ENCODE results near the gene ZDHHC4.
A peak's percentile ranks its signal among the peaks of the same experiment; 100 is the strongest.
"Not testable (repeated sequence)": the region's sequence is repeated elsewhere in the genome, so short reads cannot be mapped to it uniquely, and the experiment has no call there.

ZDHHC4 gene

DNA sequence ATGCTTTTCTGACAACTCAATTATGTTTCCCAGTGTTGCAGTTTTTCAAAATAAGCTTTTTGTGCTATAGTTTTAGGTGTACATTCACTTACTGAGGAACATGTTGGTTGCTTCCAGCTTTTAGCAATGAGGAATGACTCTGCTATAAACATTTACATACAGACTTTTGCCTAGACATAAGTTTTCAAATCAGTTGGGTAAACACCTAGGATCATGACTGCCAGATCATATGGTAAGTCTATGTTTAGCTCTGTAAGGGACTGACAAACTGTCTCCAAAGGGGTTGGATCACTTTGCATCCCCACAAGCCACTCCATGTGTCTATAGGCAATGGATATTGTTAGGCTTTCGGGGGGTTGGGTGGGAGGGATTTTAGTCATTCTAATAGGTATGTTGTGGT lies 15.1 kb upstream of the ZDHHC4 start:
- ATAC-seq (no peak), DNase-seq (no peak)

DNA sequence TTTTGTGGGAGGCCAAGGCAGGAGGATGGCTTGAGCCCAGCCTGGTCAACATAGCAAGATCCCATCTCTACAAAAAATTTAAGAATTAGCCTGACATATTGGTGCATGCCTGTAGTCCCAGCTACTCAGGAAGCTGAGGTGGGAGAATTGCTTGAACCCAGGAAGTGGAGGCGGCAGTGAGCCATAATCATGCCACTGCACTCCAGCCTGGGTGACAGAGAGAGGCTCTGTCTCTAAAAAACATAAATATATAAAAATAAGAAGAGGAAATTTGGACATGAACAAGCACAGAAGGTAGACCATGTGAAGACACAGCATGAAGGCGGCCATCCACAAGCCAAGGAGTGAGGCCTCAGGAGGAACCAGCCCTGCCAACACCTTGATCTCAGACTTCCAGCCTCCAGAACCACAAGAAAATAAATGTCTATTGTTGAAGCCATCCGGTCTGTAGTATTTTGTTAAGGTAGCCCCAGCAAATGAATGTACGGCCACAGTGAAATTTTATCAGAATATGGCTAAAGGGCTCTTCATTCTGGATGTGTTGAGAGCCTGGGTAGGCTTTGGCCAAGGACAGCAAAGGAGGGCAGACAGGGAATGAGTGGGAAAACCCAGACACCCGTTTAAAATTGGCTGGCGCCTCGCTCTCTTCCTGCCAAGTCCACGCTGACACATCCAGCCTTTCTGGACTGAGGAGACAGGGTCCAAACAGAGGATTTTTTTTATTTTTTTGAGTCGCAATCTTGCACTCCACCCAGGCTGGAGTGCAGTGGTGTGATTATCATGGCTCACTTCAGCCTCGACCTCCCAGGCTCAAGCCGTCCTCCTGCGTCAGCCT lies 13.1 kb upstream of the ZDHHC4 start:
- ATAC-seq, result no peak
- no peak for DNase-seq

DNA sequence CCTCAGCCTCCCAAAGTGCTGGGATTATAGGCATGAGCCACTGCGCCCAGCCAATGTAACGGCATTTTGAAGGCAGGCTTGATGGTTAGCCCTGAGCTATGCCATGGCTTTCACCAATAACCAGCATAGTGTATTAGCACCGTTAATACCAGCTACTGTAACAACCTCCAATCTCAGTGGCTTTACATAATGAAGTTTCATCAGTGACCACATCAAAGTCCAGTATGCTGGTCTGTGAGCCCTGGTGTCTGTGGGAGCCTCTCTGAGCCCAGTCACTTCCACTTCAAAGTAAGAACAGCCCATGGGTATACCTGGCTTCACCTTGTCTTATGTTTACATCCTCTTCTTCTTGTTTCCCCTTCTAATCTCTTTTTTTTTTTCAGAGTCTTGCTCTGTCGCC lies 11.6 kb upstream of the ZDHHC4 start:
- DNase-seq (no peak), ATAC-seq (no peak)

DNA sequence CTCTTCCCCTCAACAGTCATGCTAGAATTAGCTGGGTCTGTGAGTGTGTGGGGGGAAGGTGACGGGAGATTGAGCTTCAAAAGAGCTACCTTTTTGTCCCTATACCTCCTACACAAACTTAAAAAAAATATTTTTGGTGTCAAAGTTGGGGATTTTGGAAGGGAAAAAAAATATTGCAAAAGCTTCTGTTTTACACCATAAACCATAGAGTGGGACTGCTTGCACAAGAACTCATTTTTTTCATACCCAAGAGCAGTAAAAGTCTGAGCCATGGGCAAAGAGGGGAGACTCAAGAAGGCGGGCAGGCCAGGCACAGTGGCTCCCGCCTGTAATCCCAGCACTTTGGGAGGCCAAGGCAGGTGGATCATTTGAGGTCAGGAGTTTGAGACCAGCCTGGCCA lies 9.4 kb upstream of the ZDHHC4 start:
- no peak for DNase-seq

DNA sequence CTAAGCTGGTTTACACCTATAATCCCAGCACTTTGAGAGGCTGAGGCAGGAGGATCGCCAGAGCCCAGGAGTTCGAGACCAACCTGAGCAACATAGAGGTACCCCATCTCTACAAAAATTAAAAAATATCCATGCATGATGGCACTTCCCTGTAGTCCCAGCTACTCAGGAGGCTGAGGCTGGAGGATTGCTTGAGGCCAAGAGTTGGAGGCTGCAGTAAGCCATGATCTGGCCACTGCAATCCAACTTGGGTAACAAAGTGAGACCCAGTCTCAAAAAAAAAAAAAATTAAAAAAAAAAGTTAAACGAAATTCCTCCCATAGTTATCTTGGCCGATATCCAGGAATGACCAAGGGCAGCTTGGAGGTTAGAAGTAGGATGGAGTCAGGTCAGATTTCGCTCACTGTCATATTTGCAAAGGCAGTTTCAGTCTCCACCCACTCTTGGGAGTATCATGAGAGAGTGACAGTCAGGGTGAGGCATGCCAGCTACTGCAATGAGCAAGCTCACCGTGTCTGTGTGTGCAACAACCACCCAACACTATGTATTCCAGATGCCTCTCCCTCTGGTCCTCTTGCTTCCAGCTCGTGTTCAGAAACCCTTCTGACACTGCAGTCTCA lies 6.0 kb upstream of the ZDHHC4 start:
- ATAC-seq (peak; percentile 30), DNase-seq (no peak)

More for the DNA sequence above, 9.4 kb upstream of the ZDHHC4 start:
- ATAC-seq, result no peak

DNA sequence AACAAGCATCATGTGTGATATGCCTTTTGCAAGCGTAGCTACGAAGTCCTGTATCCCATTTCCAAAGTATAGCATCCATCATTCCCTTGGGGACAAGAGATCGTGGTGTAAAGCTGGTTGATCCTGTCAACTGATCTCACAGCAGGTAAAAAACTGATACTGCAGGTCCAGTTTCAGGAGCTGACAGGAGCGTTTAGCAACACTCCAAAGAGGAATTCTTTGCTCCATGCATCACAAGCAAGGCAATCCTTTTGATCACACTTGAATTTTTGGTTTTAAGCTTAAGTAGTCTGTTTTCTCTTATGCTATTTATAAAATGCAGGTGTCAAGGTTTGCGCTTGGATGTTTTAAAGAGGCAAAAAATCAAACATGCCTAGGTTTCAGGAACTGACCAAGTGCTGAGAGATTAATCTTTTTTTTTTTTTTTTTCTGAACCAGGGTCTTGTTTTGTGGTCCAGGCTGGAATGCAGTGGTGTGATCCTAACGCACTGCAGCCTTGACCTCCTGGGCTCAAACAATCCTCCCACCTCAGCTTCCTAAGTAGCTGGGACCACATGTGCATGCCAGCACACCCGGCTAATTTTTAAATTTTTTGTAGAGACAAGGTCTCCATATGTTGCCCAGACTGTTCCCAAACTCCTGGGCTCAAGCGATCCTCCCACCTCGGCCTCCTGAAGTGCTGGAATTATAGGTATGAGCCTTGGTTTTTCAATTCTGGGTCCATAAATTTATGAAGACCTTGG lies 1.8 kb upstream of the ZDHHC4 start:
- no peak for DNase-seq
- no peak for ATAC-seq

DNA sequence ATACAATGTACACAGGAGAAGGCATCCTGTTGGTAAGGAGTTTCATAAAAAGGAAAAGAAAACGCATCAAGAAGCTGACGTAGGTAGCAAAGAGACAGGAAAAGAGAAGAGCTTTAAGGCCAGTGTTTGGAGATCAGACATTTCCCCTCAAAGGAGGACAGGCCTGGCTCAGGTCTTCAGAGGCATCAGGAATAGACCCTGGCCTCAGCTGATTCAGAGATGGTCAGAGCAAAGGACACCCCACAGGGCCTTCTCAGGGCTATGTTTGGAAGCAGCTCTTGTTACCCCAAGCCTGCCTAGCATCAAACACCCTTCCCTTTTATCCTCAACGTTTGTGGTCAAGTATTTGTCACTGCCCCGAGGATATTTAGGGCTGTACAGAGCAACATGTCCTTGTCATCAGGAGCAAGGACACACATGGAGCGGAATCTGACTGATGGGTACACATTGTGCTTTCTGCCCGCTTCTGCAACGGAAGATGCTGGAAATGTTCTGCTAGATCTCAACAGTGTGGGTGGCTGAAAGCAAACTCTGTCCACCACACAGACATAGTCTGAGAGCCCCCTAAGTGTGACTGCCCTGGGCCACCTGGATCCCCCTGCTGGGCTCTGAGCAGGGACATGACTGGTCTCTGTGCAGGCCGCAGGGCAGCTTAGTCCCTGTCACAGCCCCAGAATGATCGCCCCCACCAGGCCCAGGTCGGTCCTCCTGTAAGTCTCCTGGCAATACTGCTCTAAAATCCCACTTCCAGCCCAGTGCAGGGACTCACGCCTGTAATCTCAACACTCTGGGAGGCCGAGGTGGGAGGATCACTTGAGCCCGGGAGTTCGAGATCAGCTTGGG lies 1.0 kb upstream of the ZDHHC4 start:
- ATAC-seq (no peak), DNase-seq (peak; percentile 16)

DNA sequence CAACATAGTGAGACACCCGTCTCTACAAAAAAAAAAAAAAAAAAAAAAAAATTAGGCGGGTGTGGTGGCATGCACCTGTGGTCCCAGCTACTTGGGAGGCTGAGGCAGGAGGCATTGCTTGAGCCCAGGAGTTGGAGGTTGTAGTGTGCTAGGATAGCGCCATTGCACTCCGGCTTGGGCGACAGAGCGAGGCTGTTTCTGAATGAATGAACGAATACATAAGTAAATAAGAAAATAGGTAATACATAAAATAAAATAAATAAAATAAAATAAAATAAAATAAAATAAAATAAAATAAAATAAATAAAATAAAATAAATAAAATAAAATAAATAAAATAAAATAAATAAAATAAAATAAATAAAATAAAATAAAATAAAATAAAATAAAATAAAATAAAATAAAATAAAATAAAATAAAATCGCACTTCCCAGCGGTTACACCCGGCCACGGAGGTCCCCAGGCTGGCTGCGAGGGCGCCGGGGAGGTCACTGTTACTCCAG lies 336 bp upstream of the ZDHHC4 start:
- ATAC-seq, result not testable (repeated sequence)
- DNase-seq, result peak; percentile 19

DNA sequence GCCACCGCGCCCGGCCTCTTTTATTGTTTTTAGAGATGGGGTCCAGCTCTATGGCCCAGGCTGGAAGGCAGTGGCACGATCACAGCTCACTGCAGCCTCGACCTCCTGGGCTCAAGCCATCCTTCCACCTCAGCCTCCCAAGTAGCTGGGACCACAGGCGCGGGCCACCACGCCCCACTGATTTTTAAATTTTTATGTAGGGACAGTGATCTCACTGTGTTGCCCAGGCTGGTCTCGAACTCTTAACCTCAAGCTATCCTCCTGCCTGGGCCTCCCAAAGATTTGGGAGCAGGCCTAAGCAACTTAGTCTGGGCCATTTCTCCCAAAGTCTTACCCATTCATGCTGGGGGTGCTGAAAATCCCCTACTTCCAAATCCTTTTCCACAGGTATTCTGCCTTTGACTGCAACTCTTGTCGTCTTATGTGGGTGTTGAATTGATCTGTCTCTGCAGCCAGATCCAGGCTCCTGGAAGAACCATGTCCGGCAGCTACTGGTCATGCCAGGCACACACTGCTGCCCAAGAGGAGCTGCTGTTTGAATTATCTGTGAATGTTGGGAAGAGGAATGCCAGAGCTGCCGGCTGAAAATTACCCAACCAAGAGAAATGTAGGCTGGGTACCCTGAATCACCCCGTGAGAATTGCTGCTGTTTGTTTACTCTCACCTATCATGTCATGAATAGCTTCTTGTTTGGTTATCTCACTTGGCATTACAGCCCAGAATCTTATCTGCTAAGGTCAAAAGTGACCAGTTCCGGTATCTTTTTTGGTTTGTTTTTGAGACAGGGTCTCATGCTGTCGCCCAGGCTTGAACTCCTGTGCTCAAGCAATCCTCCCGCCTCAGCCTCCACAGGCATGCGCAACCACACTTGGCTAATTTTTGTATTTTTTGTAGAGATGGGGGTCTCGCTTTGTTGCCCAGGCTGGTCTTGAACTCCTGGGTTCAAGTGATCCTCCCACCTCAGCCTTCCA lies 1.1 kb downstream of the ZDHHC4 start:
- DNase-seq (no peak), ATAC-seq (no peak)

DNA sequence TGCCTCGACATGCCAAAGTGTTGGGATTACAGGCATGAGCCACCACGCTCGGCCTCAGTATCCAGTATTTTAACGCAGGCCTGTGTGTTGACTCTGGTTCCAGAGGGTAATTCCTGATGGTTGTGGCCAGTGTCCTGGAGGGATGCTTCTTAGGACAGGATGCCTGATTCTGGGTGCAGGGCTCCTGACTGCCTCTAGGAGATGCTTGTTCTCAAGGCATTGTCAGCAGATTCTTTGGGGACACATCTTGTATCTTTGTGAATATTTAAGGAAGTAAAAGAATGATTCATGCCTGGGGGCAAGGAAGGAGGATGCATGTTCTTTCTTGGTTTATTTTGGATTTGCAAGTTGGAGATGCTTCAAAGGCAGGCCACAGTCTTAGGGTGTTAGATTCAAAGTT lies 2.2 kb downstream of the ZDHHC4 start:
- ATAC-seq, result no peak

DNA sequence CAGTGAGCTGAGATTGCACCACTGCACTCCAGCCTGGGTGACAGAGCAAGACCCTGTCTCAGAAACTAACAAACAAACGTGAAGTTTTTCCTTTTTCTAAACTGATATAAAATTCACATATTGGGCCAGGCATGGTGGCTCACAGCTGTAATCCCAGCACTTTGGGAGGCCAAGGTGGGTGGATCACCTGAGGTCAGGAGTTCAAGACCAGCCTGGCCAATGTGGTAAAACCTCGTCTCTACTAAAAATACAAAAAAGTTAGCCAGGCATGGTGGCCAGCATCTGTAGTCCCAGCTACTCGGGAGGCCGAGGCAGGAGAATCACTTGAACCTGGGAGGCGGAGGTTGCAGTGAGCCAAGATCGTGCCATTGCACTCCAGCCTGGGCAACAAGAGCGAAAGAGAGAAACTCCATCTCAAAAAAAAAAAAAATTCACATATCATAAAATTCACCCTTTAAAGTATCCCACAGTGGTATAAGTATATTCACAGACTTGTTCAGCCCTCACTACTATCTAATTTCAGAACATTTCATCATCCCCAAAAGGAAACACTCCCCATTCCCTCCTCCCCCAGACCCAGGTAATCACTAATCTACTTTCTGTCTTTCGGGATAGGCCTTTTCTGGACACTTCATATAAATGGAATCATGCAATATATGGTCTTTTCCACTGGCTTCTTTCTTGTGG lies 8.6 kb downstream of the ZDHHC4 start:
- DNase-seq, ATAC-seq: not testable (repeated sequence)

More for the DNA sequence above, 2.2 kb downstream of the ZDHHC4 start:
- no peak for DNase-seq

DNA sequence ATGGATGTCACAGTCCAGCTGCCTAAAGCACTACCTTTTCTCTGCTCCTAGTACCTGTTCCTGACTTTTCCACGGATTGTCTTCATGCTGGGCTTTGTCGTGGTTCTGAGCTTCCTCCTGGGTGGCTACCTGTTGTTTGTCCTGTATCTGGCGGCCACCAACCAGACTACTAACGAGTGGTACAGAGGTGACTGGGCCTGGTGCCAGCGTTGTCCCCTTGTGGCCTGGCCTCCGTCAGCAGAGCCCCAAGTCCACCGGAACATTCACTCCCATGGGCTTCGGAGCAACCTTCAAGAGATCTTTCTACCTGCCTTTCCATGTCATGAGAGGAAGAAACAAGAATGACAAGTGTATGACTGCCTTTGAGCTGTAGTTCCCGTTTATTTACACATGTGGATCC lies 11.3 kb downstream of the ZDHHC4 start:
- ATAC-seq (no peak), DNase-seq (no peak)

DNA sequence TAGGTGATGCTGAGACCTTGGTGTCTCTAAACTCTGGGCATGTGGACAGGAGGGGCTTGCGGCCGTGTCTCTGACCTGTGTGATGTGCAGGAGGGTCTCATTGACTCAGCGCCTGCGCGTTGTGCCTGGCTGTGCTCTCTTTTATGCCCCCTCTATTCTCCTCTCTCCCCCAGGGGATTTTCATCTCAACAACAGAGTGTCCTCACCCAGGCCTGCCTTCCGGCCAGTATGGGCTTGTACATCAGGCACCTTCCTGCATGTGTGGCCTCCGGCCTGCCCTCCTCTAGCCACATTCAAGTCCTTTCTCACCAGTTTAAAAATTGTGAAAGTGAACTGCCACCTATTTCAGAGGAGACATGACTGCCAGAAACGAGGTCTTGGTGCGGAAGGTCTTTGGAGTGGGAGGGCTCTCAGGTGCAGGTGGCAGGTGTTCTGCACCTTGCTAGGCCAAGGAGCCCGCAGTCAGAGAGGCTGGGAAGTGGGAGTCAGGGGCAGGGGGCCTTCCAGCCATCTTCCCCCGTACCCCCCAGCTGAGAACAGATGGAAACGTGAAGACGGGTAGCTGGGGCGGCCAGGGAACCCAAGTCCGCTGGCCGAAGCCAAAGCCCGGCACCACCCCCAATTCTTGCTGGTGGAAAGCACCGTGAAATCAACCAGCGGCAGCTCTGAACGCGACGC lies 12.0 kb downstream of the ZDHHC4 start:
- no peak for DNase-seq
- no peak for ATAC-seq

DNA sequence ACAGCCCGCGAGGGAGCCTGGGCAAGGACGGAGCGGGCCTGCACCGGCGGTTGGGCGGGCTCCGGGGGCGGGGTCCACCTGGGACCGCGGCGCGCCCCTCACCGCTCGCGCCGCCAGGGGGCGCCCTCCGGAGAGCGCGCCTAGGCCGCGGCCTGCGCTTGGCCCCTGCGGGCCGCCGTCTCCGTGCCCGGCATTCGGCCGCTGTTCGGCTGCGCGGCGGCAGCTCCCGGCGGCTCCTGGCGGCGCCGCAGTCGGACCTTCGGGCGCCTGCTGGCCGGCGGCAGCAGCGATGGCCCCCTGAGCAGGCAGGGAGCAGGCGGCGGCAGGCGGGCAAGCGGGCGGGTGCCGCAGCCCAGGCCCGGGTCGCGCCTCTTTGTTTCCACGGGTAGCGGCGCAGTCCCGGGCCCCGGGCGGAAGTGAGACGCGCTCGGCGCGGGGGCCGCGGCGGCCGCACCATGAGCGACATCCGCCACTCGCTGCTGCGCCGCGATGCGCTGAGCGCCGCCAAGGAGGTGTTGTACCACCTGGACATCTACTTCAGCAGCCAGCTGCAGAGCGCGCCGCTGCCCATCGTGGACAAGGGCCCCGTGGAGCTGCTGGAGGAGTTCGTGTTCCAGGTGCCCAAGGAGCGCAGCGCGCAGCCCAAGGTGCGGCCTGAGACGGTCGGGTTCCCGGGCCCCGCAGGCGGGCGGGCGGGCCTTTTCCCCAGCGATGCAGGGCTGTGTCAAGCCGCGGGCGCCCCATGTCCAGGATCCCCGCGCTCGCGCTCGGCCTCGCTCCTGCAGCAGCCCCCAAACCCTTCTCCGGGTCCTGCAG lies 12.8 kb downstream of the ZDHHC4 start, which contains the start of gene INTS15:
TSS of gene INTS15 (plus strand) at position 193 of the 816 bp plus-strand sequence. CDS start at position 456, 263 bp downstream.
- DNase-seq, result peak; percentile 89
- peak; percentile 94 for ATAC-seq

DNA sequence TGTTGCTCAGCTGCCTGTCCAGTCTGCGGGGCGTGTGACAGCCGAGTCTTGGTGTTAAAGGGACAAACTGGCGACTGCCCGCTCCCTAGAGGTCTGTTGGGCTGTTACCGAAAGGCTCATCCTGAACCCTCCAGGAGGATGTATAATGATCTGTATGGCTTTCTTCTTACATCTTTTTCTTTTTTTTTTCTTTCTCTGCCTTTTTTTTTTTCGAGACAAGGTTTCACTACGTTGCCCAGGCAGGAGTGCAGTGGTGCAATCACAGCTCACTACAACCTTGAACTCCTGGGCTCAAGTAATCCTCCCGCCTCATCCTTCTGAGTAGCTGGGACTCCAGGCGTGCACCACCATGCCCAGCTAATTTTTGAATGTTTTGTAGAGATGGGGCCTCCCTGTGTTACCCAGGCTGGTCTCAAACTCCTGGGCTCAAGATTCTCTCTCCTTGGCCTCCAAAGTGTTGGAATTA lies 13.4 kb downstream of the ZDHHC4 start:
- peak; percentile 3 for ATAC-seq
- no peak for DNase-seq

DNA sequence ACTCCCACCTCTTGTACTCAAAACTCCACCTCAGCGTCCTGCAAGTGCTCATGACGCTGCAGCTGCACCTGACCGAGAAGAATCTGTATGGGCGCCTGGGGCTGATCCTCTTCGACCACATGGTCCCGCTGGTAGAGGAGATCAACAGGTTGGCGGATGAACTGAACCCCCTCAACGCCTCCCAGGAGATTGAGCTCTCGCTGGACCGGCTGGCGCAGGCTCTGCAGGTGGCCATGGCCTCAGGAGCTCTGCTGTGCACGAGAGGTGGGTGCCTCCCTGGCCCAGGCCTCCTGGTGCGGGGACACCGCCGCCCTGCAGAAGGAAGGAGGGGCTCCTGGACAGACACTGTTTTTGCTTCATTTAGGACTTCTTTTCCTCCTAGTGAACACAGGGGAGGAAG lies 22.8 kb downstream of the ZDHHC4 start:
- ATAC-seq, result no peak

DNA sequence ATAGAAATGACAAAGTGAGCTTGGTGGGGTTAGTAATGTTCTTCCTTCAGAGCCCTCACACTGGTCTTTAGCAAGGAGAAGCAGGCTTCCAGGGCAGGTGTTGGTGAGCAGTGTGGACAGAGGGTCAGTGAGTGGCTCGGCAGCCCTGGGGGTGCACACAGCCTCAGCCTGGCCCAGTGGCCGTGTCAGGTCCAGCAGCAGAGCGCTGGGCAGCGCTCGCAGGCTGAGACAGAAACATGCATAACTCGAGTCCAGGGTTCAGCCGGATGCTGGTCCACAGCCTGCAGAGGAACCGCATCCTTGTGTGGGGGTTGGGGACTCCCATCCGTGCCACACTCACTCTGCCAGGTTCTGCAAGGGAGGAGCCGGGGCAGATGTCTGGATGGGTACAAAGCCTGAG lies 27.2 kb downstream of the ZDHHC4 start:
- no peak for ATAC-seq

More for the DNA sequence above, 22.8 kb downstream of the ZDHHC4 start:
- no peak for DNase-seq

DNA sequence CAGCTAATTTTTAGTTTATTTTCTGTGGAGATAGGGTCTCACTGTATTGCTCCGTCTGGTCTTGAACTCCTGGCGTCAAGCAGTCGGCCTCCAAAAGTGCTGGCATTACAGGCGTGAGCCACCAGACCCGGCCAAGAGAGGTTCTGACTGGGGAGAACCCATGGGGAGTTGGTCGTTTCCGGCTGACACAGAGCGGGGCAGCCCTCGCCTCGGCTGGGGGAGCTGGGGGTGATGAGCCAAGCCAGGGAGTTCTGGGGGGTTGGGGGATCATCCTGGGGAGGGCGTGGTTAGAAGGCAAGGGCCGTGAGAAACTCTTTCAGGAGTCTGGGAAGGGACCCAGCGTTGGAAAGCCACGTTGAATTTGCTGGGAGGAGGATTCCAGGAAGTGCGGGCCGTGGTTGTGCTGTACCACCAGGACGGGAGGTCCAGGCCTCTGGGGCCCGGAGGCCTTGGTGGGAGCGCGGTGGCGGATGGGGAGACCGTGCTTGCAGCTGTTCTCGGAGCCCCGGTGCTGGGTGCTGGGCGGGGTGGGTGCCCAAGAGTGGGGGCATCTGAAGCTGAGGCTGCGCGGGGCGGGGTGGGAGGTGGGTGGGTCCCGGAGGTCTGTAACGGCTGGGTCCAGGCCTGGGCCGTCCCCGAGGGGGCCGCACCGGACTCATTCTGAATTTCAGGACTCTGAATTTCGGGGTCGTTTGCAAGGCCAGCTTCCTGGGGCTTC lies 29.8 kb downstream of the ZDHHC4 start:
- no peak for DNase-seq
- ATAC-seq, result no peak

More for the DNA sequence above, 27.2 kb downstream of the ZDHHC4 start:
- no peak for DNase-seq

Measured in stimulated activated naive CD8-positive, alpha-beta T cell treated with anti-CD3 and anti-CD28 coated beads, Interleukin-15, Interleukin-2, amounts not matched to agents 100 U/mL and 50 U/mL, for 24 hours (primary cell).